ENCODE measurements around the gene MATCAP1. TPM values are rescaled to one million over a fixed set of nuclear protein-coding genes. Genes with fewer than 3 reads are reported as not detected.

MATCAP1 gene
- polyA plus RNA-seq, 1 of the 3 experiments (the other 2 are of a cell fraction): 68.5 TPM

DNA sequence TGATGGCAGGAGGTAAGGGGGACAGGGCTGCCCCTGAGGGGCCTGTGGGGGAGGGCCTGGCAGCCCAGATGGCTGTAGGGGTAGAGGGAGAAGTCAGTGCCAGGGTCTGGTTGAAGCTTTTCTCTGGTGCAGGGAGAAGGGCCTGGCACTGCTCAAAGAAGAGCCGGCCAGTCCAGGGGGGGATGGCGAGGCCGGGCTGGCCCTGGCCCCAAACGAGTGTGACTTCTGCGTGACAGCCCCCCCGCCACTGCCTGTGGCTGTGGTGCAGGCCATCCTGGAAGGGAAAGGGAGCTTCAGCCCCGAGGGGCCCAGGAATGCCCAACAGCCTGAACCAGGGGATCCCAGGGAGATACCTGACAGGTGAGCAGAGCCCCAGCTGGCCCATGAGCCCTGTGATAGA lies 16.2 kb downstream of the MATCAP1 start:
- 93% methylated on average over 4 of the region's 7 CpGs for WGBS (ENCODE audit: low lambda C conversion rate)
- Histone ChIP-seq H3K9ac (no peak overlapping the region), H3K79me2 (ENCODE audit: insufficient read depth) (peaks cover 7% of the 10 kb centered on the region; the same call in 1 of the 2 replicates), H3K9me2 (no peaks in the 10 kb centered on the region), H3K27me3 (ENCODE audit: insufficient read depth) (no peaks in the 10 kb centered on the region), H3K36me3 (replicated peaks in 1 of 2; ENCODE audit: control insufficient read depth in 1 of 2, insufficient read depth in 2 of 2, low read length in 1 of 2) (no peaks in the 10 kb centered on the region), H3K4me2 (no peak overlapping the region), H4K20me1 (ENCODE audit: insufficient read depth) (no peaks in the 10 kb centered on the region), H3F3A (replicated peaks; ENCODE audit: insufficient read depth) (peaks cover 19% of the 10 kb centered on the region), H3K27ac (ENCODE audit: low read depth in 2 of 2, low read length in 1 of 2) (no peak overlapping the region), H3K9me3 (no peaks in the 10 kb centered on the region), H3K4me1 (ENCODE audit: control insufficient read depth in 1 of 2, insufficient read depth in 2 of 2, low read depth in 1 of 2, low read length in 1 of 2) (peaks cover 21 to 37% of the 10 kb centered on the region in 2 experiments; a peak in 2 of 4 replicates), H2AFZ (ENCODE audit: low read depth) (no peak overlapping the region), H3K4me3 (ENCODE audit: low read depth in 2 of 2, low read length in 1 of 2) (no peak overlapping the region)
- POLR2A ChIA-PET: no interaction called here
- DNase-seq: no peak
- TF ChIP-seq FOXM1 (IDR thresholded peaks at IDR 0.05; ENCODE audit: low read depth) (no peak), POLR2AphosphoS5 (IDR thresholded peaks at IDR 0.05; ENCODE audit: low read depth, low read length) (no peak)
- TF ChIP-seq, protein P1, sequence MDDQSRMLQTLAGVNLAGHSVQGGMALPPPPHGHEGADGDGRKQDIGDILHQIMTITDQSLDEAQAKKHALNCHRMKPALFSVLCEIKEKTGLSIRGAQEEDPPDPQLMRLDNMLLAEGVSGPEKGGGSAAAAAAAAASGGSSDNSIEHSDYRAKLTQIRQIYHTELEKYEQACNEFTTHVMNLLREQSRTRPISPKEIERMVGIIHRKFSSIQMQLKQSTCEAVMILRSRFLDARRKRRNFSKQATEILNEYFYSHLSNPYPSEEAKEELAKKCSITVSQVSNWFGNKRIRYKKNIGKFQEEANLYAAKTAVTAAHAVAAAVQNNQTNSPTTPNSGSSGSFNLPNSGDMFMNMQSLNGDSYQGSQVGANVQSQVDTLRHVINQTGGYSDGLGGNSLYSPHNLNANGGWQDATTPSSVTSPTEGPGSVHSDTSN (IDR thresholded peaks at IDR 0.05): no peak
- CTCF ChIA-PET: interaction anchor here (0.7 to 2.3 kb wide), 6 partner anchors 11 to 214 kb away, joined by 3 to 13 read pairs (median 4); no protein-coding TSS in a partner anchor

DNA sequence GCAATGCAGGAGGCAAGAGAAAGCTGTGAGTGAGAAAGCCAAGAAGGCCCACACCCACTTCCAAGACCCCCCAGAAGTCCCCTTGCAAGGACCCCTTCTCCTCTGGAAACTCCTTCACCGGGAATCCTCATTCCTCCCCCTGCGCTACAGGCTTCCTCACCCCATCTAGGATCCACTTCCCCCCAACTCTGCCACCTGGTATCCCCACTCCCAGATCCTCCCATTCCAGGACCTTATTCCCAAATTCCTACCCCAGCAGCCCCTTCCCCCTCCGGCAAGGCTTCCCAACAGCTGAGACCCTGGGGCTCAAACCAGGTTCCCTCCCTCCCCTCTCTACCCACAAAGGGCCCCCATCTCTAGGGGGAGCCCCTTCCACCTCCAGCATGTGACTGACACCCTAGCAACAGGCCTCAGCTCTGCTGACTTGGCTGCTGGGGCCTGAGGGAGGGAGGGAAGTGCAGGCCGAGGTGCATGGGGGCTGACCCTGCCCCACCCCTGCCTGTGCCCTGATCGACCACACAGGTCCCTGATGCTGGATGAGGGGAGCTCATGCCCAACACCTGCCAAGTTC lies 17.1 kb downstream of the MATCAP1 start:
- DNase-seq: no peak
- H3K9me3 ChIP-seq: no peaks in the 10 kb centered on the region
- peaks cover 3% of the 10 kb centered on the region; the same call in 1 of the 2 replicates for H3K79me2 ChIP-seq (ENCODE audit: insufficient read depth)
- H3K9ac ChIP-seq: no peak overlapping the region
- H3K9me2 ChIP-seq: no peaks in the 10 kb centered on the region
- no peak overlapping the region for H2AFZ ChIP-seq (ENCODE audit: low read depth)
- WGBS (ENCODE audit: low lambda C conversion rate): 92% methylated on average over 5 of the region's 5 CpGs
- ChIA-PET POLR2A (no interaction called here), CTCF (interaction anchor here (0.6 to 2.3 kb wide), 6 partner anchors 11 to 557 kb away, joined by 3 to 13 read pairs (median 3); no protein-coding TSS in a partner anchor)
- no peak overlapping the region for H3K4me2 ChIP-seq
- no peak overlapping the region for H3K27ac ChIP-seq (ENCODE audit: low read depth in 2 of 2, low read length in 1 of 2)
- TF ChIP-seq GATA2 (CRISPR knock-in tag; IDR thresholded peaks at IDR 0.05) (no peak), TEAD4 (IDR thresholded peaks at IDR 0.05; ENCODE audit: borderline replicate concordance, insufficient read depth) (no peak)
- H3K36me3 ChIP-seq (replicated peaks in 1 of 2; ENCODE audit: control insufficient read depth in 1 of 2, insufficient read depth in 2 of 2, low read length in 1 of 2): no peaks in the 10 kb centered on the region
- peaks cover 21 to 38% of the 10 kb centered on the region in 2 experiments; a peak in 2 of 4 replicates for H3K4me1 ChIP-seq (ENCODE audit: control insufficient read depth in 1 of 2, insufficient read depth in 2 of 2, low read depth in 1 of 2, low read length in 1 of 2)
- peaks cover 27% of the 10 kb centered on the region for H3F3A ChIP-seq (replicated peaks; ENCODE audit: insufficient read depth)
- no peaks in the 10 kb centered on the region for H4K20me1 ChIP-seq (ENCODE audit: insufficient read depth)
- no peaks in the 10 kb centered on the region for H3K27me3 ChIP-seq (ENCODE audit: insufficient read depth)
- no peak overlapping the region for H3K4me3 ChIP-seq (ENCODE audit: low read depth in 2 of 2, low read length in 1 of 2)

GRCh38 chr16:67166110-67166547 lies 17.6 kb downstream of the MATCAP1 start:
- peaks cover 16 to 41% of the 10 kb centered on the region in 2 experiments; a peak in 2 of 4 replicates for H3K4me1 ChIP-seq (ENCODE audit: control insufficient read depth in 1 of 2, insufficient read depth in 2 of 2, low read depth in 1 of 2, low read length in 1 of 2)
- H3K4me2 ChIP-seq: no peak overlapping the region
- no peak overlapping the region for H3K27ac ChIP-seq (ENCODE audit: low read depth in 2 of 2, low read length in 1 of 2)
- WGBS (ENCODE audit: low lambda C conversion rate): 90% methylated on average over 5 of the region's 18 CpGs
- no peak for DNase-seq
- H3K27me3 ChIP-seq (ENCODE audit: insufficient read depth): no peaks in the 10 kb centered on the region
- no peaks in the 10 kb centered on the region for H3K36me3 ChIP-seq (replicated peaks in 1 of 2; ENCODE audit: control insufficient read depth in 1 of 2, insufficient read depth in 2 of 2, low read length in 1 of 2)
- no peaks in the 10 kb centered on the region for H4K20me1 ChIP-seq (ENCODE audit: insufficient read depth)
- no peak overlapping the region for H3K9ac ChIP-seq
- H2AFZ ChIP-seq (ENCODE audit: low read depth): no peak overlapping the region
- POLR2A ChIA-PET: no interaction called here
- CTCF ChIA-PET: interaction anchor here (0.7 to 2.3 kb wide), 3 partner anchors 11 to 557 kb away, joined by 3 to 13 read pairs (median 3); no protein-coding TSS in a partner anchor
- TF ChIP-seq FOXM1 (IDR thresholded peaks at IDR 0.05; ENCODE audit: low read depth): no peak
- TF ChIP-seq RXRA (IDR thresholded peaks at IDR 0.05; ENCODE audit: borderline replicate concordance, low read depth): no peak
- TF ChIP-seq EZH2phosphoT487 (IDR thresholded peaks at IDR 0.05; ENCODE audit: borderline replicate concordance, low read depth): no peak
- no peak for TF ChIP-seq MEF2A (IDR thresholded peaks at IDR 0.05; ENCODE audit: borderline replicate concordance, low read depth)
- TF ChIP-seq RAD21 (IDR thresholded peaks at IDR 0.05; ENCODE audit: low read length): no peak
- TF ChIP-seq RCOR1 (IDR thresholded peaks at IDR 0.05; ENCODE audit: low read length): no peak
- no peak for TF ChIP-seq FOSL2 (IDR thresholded peaks at IDR 0.05; ENCODE audit: borderline replicate concordance, low read depth)
- TF ChIP-seq, protein P1 (IDR thresholded peaks at IDR 0.05): no peak
- TF ChIP-seq IRF3 (IDR thresholded peaks at IDR 0.05; ENCODE audit: low read depth, low read length): no peak
- TF ChIP-seq MXI1 (IDR thresholded peaks at IDR 0.05; ENCODE audit: low read depth, low read length): no peak
- TF ChIP-seq NFIC (IDR thresholded peaks at IDR 0.05; ENCODE audit: borderline replicate concordance): no peak
- TF ChIP-seq JUND (IDR thresholded peaks at IDR 0.05): no peak
- no peak for TF ChIP-seq USF1 (IDR thresholded peaks at IDR 0.05; ENCODE audit: borderline replicate concordance, low read depth)
- TF ChIP-seq ELF1 (IDR thresholded peaks at IDR 0.05): no peak
- H3F3A ChIP-seq (replicated peaks; ENCODE audit: insufficient read depth): peaks cover 22% of the 10 kb centered on the region
- no peaks in the 10 kb centered on the region for H3K9me2 ChIP-seq
- H3K79me2 ChIP-seq (ENCODE audit: insufficient read depth): peaks cover 3% of the 10 kb centered on the region; the same call in 1 of the 2 replicates
- no peaks in the 10 kb centered on the region for H3K9me3 ChIP-seq
- no peak overlapping the region for H3K4me3 ChIP-seq (ENCODE audit: low read depth in 2 of 2, low read length in 1 of 2)

All from SK-N-SH (cell line).